CD4-positive, alpha-beta T cell treated with Interleukin-15 for 1 hour (primary cell): Measurements from ENCODE around the gene GPR176.

ENCODE experiments used
- DNase-seq: peaks from one replicate; pipeline ENCODE4 v3.0.0-alpha.2; 2020

Gene GPR176

GRCh38 chr15:39919748-39920509 is at the start of gene GPR176:
Gene GPR176 (minus strand): TSS chr15:39920266. CDS start chr15:39920026, 240 bp downstream.
- no peak for DNase-seq

- no peak for DNase-seq
These were observed 48.9 kb upstream of the GPR176 start for GRCh38 chr15:39969002-39969394.

- no peak for DNase-seq
These were observed 48.4 kb upstream of the GPR176 start for GRCh38 chr15:39968273-39969001.

GRCh38 chr15:39966521-39966920 is 46.5 kb upstream of the GPR176 start:
- DNase-seq: no peak

- no peak for DNase-seq
These were observed 43.7 kb upstream of the GPR176 start for GRCh38 chr15:39963786-39964185.

GRCh38 chr15:39961051-39961450 is 41.0 kb upstream of the GPR176 start:
- DNase-seq: no peak

- DNase-seq: no peak
These were observed 40.3 kb upstream of the GPR176 start for GRCh38 chr15:39960411-39960810.

- no peak for DNase-seq
These were observed 39.3 kb upstream of the GPR176 start for GRCh38 chr15:39959411-39959810.

- DNase-seq: no peak
These were observed 37.4 kb upstream of the GPR176 start for GRCh38 chr15:39957481-39957880.

GRCh38 chr15:39953521-39953920 is 33.5 kb upstream of the GPR176 start:
- DNase-seq: no peak

- no peak for DNase-seq
These were observed 31.5 kb upstream of the GPR176 start for GRCh38 chr15:39951561-39951960.

GRCh38 chr15:39948817-39949216 is 28.8 kb upstream of the GPR176 start:
- no peak for DNase-seq

- DNase-seq: no peak
These were observed 27.5 kb upstream of the GPR176 start for GRCh38 chr15:39947401-39948197.

- no peak for DNase-seq
These were observed 26.8 kb upstream of the GPR176 start for GRCh38 chr15:39946862-39947261.

- DNase-seq: no peak
These were observed 24.7 kb upstream of the GPR176 start for GRCh38 chr15:39944726-39945125.

- DNase-seq: no peak
These were observed 22.7 kb upstream of the GPR176 start for GRCh38 chr15:39942753-39943150.

GRCh38 chr15:39942101-39942752 is 22.2 kb upstream of the GPR176 start:
- DNase-seq: no peak

GRCh38 chr15:39939487-39940452 is 19.7 kb upstream of the GPR176 start:
- no peak for DNase-seq

GRCh38 chr15:39937696-39938095 is 17.6 kb upstream of the GPR176 start:
- no peak for DNase-seq

- DNase-seq: no peak
These were observed 16.6 kb upstream of the GPR176 start for GRCh38 chr15:39936681-39937080.

GRCh38 chr15:39936187-39936586 is 16.1 kb upstream of the GPR176 start:
- no peak for DNase-seq

GRCh38 chr15:39935241-39935640 is 15.2 kb upstream of the GPR176 start:
- DNase-seq: no peak
